Effector memory CD8-positive, alpha-beta T cell (primary cell): ENCODE data around the gene ADAT1.

ENCODE experiments used
- ATAC-seq: fragments of 150-1000 bp; cut with Tn5 transposase; replicated peaks from 2 replicates; pipeline ENCODE4 v1.10.0; 2021; ENCODE audit warnings: mild to moderate bottlenecking, moderate library complexity
- DNase-seq, 3 experiments: peaks; one replicate each; pipeline ENCODE4 v3.0.0; 2021
- H3K27ac Mint-ChIP-seq, 2 donors: one replicate each; pipeline ENCODE4 v1.8.0; 2022; ENCODE audit warnings: mild to moderate bottlenecking in 2 of 2, mixed read lengths in 2 of 2, moderate library complexity in 2 of 2
- H3K27me3 Mint-ChIP-seq, 2 donors: one replicate each; pipeline ENCODE4 v1.8.0; 2022; ENCODE audit warnings: mixed read lengths in 2 of 2
- H3K36me3 Mint-ChIP-seq: one replicate; pipeline ENCODE4 v1.8.0; 2022; ENCODE audit warnings: mild to moderate bottlenecking, moderate library complexity, mixed read lengths; ENCODE audit not compliant: insufficient read depth
- H3K4me1 Mint-ChIP-seq, 2 donors: one replicate each; pipeline ENCODE4 v1.8.0; 2022; ENCODE audit warnings: low read depth in 2 of 2, mixed read lengths in 2 of 2
- H3K4me3 Mint-ChIP-seq, 2 donors: one replicate each; pipeline ENCODE4 v1.8.0; 2022; ENCODE audit warnings: mild to moderate bottlenecking in 2 of 2, mixed read lengths in 2 of 2, moderate library complexity in 2 of 2
- H3K9me3 Mint-ChIP-seq, 2 donors: one replicate each; pipeline ENCODE4 v1.8.0; 2022; ENCODE audit warnings: mixed read lengths in 2 of 2

Gene ADAT1

GRCh38 chr16:75558846-75559401 lies 64.2 kb downstream of the ADAT1 start:
- H3K4me1 Mint-ChIP-seq, result peaks cover 4 to 8% of the 10 kb centered on the region in 2 donors
- no peaks in the 10 kb centered on the region for H3K9me3 Mint-ChIP-seq
- H3K27ac Mint-ChIP-seq, result no peak overlapping the region
- DNase-seq (no peak), ATAC-seq (no peak)
- no peak overlapping the region for H3K4me3 Mint-ChIP-seq
- H3K36me3 Mint-ChIP-seq, result peaks cover 4% of the 10 kb centered on the region
- H3K27me3 Mint-ChIP-seq, result peaks cover 21 to 29% of the 10 kb centered on the region in 2 donors

GRCh38 chr16:75556431-75556950 lies 66.6 kb downstream of the ADAT1 start:
- Mint-ChIP-seq H3K27ac (peak overlapping the region; percentile 80 to 92), H3K4me1 (peaks cover 4 to 8% of the 10 kb centered on the region in 2 donors), H3K4me3 (peak overlapping the region; percentile 86 to 88), H3K9me3 (no peaks in the 10 kb centered on the region), H3K27me3 (peaks cover 8 to 10% of the 10 kb centered on the region in 2 donors), H3K36me3 (peaks cover 4% of the 10 kb centered on the region)
- ATAC-seq (no peak), DNase-seq (no peak)

DNA sequence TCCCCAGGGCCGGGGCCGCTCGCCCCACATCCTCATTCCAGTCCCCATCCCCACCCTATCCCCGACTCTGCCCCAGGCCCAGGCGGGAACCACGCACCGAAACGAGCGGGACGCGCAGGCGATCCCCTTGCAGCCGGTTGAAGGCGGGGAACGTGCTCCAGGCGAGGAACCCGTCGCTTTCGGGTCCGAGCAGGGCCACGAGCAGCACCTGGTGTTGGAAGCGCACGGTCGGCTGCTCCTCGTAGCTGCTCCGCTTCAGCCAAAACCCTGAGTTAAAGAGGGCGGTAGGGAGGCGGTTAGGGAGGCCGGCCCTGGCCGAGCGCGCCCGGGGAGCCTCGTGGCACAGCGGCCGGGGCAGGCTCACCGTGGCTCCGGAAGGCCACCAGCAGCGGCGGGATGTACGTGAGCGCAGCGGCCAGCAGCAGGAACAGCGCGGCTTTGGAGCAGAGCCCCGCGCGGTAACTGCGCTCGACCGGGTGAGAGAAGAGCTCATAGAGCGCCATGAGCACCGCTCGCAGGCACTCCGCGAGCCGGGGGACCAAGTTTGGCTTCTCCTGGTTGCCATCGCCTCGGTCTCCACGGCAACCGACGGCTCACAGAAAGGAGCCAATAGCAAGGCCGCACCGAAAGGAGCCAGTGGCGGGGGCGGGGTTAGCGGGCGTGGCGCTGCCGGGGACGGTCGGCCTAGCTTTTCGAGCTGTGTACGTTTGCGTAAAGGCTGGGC lies 67.2 kb downstream of the ADAT1 start, which contains the start of gene TMEM231:
Gene TMEM231 (minus strand): TSS at position 546 of the 724 bp plus-strand sequence. CDS start 43 bp downstream, at position 503.
- Mint-ChIP-seq H3K4me1 (peaks cover 4 to 8% of the 10 kb centered on the region in 2 donors), H3K36me3 (peaks cover 4% of the 10 kb centered on the region), H3K27me3 (peaks cover 8 to 10% of the 10 kb centered on the region in 2 donors), H3K4me3 (peak within 1 kb of the TSS; percentile 86 to 88), H3K9me3 (no peaks in the 10 kb centered on the region), H3K27ac (peak within 1 kb of the TSS; percentile 80 to 92)
- peak; percentile 94 for ATAC-seq
- DNase-seq, result peak; percentile 95 to 97 (median 95)

DNA sequence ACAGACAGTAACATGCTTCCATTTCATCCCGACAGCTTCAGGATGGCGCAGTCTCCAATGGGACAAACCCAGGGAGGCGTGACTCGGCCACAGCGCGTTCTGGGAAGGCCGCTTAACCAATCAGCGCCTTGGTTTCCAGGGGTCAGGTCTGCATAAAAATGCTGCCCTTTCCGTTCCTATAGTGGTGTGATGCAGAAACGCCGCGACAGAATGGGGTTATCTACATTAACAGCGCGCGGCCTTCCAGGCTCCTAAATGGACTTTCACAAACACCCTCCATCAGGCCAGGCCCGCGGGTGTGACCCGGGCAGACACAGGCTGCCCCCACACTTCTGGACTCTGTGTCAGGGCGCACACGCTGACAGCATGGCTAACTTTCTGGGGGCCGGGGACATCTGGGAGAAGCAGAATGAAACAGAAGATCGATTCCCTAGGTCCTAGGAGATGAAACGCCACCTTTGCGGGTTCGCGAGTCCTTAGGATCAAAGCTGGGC lies 67.8 kb downstream of the ADAT1 start:
- H3K27ac Mint-ChIP-seq, result peak overlapping the region; percentile 80 to 92
- peaks cover 4% of the 10 kb centered on the region for H3K36me3 Mint-ChIP-seq
- H3K4me3 Mint-ChIP-seq, result peak overlapping the region; percentile 86 to 88
- no peak for ATAC-seq
- no peaks in the 10 kb centered on the region for H3K9me3 Mint-ChIP-seq
- peaks cover 8% of the 10 kb centered on the region in 2 donors for H3K27me3 Mint-ChIP-seq
- DNase-seq, result no peak
- peaks cover 4 to 8% of the 10 kb centered on the region in 2 donors for H3K4me1 Mint-ChIP-seq

GRCh38 chr16:75552951-75553350 lies 70.1 kb downstream of the ADAT1 start:
- Mint-ChIP-seq H3K4me1 (peaks cover 4 to 8% of the 10 kb centered on the region in 2 donors), H3K27me3 (peaks cover 0 to 8% of the 10 kb centered on the region in 2 donors), H3K27ac (no peak overlapping the region), H3K9me3 (no peaks in the 10 kb centered on the region), H3K4me3 (no peak overlapping the region), H3K36me3 (peaks cover 4% of the 10 kb centered on the region)
- no peak for ATAC-seq
- no peak for DNase-seq

- Mint-ChIP-seq H3K36me3 (peaks cover 2% of the 10 kb centered on the region), H3K27me3 (peaks cover 0 to 8% of the 10 kb centered on the region in 2 donors), H3K9me3 (no peaks in the 10 kb centered on the region), H3K4me3 (no peak overlapping the region), H3K4me1 (peaks cover 0 to under 1% of the 10 kb centered on the region in 2 donors), H3K27ac (no peak overlapping the region)
- DNase-seq (no peak), ATAC-seq (peak; percentile 61)
Measured at GRCh38 chr16:75550211-75550662, 72.8 kb downstream of the ADAT1 start.
